HuH-7 (cell line): ENCODE data around the gene SLAMF8.

Experiments used
- DNase-seq: peaks from one replicate; pipeline ENCODE4 v3.0.0; 2011; ENCODE audit warnings: low spot score

The SLAMF8 gene

GRCh38 chr1:159872891-159873290 is 46.2 kb downstream of the SLAMF8 start:
- no peak for DNase-seq

- no peak for DNase-seq
Observed at GRCh38 chr1:159873530-159874143, 47.0 kb downstream of the SLAMF8 start.

- no peak for DNase-seq
Observed at GRCh38 chr1:159877695-159878444, 51.2 kb downstream of the SLAMF8 start.

GRCh38 chr1:159879136-159879535 is 52.5 kb downstream of the SLAMF8 start:
- DNase-seq: no peak

GRCh38 chr1:159879977-159880376 is 53.3 kb downstream of the SLAMF8 start:
- DNase-seq: no peak

GRCh38 chr1:159880430-159880829 is 53.8 kb downstream of the SLAMF8 start:
- DNase-seq: no peak

- DNase-seq: no peak
Observed at GRCh38 chr1:159881622-159882526, 55.2 kb downstream of the SLAMF8 start.

- no peak for DNase-seq
Observed at GRCh38 chr1:159882527-159882862, 55.8 kb downstream of the SLAMF8 start.

- DNase-seq: no peak
Observed at GRCh38 chr1:159883134-159883533, 56.5 kb downstream of the SLAMF8 start.

GRCh38 chr1:159884296-159884695 is 57.6 kb downstream of the SLAMF8 start:
- no peak for DNase-seq
